ENCODE data around the gene RASAL1.

DNA sequence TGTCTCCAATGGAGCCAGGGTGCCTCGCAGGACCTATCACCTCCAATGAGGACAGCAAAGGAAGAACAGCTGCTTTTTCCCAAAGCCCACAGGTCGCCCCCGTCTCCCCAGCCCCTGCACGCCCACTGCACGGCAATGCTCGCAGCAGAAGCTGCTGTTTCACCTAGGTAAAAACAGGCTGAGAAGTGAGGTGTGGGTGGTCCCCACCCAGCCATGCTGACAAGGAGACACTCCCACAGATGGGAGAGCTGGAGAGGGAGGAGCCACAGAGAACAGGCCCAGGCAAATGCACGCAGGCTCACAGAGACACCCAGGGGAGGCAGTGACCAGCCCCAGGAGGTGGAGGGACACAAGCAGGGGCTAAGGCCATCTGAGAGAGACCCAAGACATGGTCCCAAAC, 24.4 kb upstream of the RASAL1 start:
- no peak for TF ChIP-seq GATA3 (IDR thresholded peaks at IDR 0.05; ENCODE audit: low read depth, low read length)
- TF ChIP-seq GATA2 (IDR thresholded peaks at IDR 0.05; ENCODE audit: low read depth, low read length) = no peak

All from SH-SY5Y (cell line).